Myocyte (in vitro differentiated cells): Measurements from ENCODE around the gene NMRK2. TPM values are rescaled to one million over a fixed set of nuclear protein-coding genes. Genes with fewer than 3 reads are reported as not detected.
"Not testable (repeated sequence)": the region's sequence is repeated elsewhere in the genome, so short reads cannot be mapped to it uniquely, and the experiment has no call there.

ENCODE experiments used
- DNase-seq: peaks from one replicate; pipeline ENCODE4 v3.0.0-alpha.2; 2012; ENCODE audit warnings: low read depth
- total RNA-seq: library from RNA; depleted of rRNA; stranded (reverse); fragments of >200 nt; gene quantifications from 2 replicates; pipeline ENCODE4 v1.2.3, GENCODE V29; 2014

NMRK2 gene
- total RNA-seq, 1 donor from 2014 or later = 75.7 TPM

GRCh38 chr19:3936506-3937442, 3.9 kb downstream of the NMRK2 start:
- no peak for DNase-seq

- DNase-seq = not testable (repeated sequence)
Measured at GRCh38 chr19:3938300-3938950, 5.6 kb downstream of the NMRK2 start.

- DNase-seq = peak; percentile 92
Measured at GRCh38 chr19:3942790-3943409, 10.0 kb downstream of the NMRK2 start.

GRCh38 chr19:3944018-3944721, 11.3 kb downstream of the NMRK2 start:
- no peak for DNase-seq

GRCh38 chr19:3945838-3946237, 13.0 kb downstream of the NMRK2 start:
- DNase-seq = peak; percentile 31

GRCh38 chr19:3947316-3947933, 14.6 kb downstream of the NMRK2 start:
- not testable (repeated sequence) for DNase-seq

GRCh38 chr19:3949294-3949693, 16.4 kb downstream of the NMRK2 start:
- no peak for DNase-seq

GRCh38 chr19:3949997-3950859, 17.4 kb downstream of the NMRK2 start:
- DNase-seq = no peak

GRCh38 chr19:3950871-3951861, 18.3 kb downstream of the NMRK2 start:
- DNase-seq = peak; percentile 94

- DNase-seq = not testable (repeated sequence)
Measured at GRCh38 chr19:3952755-3953276, 19.9 kb downstream of the NMRK2 start.

- peak; percentile 71 for DNase-seq
Measured at GRCh38 chr19:3954107-3954506, 21.2 kb downstream of the NMRK2 start.

GRCh38 chr19:3955276-3955675, 22.4 kb downstream of the NMRK2 start:
- DNase-seq = not testable (repeated sequence)

- DNase-seq = no peak
Measured at GRCh38 chr19:3955688-3956087, 22.8 kb downstream of the NMRK2 start.

- DNase-seq = no peak
Measured at GRCh38 chr19:3958836-3959765, 26.2 kb downstream of the NMRK2 start.

GRCh38 chr19:3959766-3960131, 26.9 kb downstream of the NMRK2 start:
- no peak for DNase-seq

- no peak for DNase-seq
Measured at GRCh38 chr19:3961007-3961406, 28.1 kb downstream of the NMRK2 start.
